NOMO-1 (cell line): ENCODE measurements around the gene ARFRP1.

Experiments used
- DNase-seq, 2 experiments: peaks; one replicate each; lab custom pipeline; 2025; ENCODE audit not compliant: unreplicated experiment in 2 of 2; lab: John Stamatoyannopoulos, UW

Gene ARFRP1, protein sequence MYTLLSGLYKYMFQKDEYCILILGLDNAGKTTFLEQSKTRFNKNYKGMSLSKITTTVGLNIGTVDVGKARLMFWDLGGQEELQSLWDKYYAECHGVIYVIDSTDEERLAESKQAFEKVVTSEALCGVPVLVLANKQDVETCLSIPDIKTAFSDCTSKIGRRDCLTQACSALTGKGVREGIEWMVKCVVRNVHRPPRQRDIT

GRCh38 chr20:63707558-63708300, at the start of gene ARFRP1, which contains the start of gene ZGPAT:
Gene ARFRP1 (minus strand): TSS chr20:63707976. CDS start chr20:63707091, 885 bp downstream.
Gene ZGPAT (plus strand): TSS chr20:63708039. CDS start chr20:63708581, 542 bp downstream.
- DNase-seq: peak; percentile 86 to 92

DNA sequence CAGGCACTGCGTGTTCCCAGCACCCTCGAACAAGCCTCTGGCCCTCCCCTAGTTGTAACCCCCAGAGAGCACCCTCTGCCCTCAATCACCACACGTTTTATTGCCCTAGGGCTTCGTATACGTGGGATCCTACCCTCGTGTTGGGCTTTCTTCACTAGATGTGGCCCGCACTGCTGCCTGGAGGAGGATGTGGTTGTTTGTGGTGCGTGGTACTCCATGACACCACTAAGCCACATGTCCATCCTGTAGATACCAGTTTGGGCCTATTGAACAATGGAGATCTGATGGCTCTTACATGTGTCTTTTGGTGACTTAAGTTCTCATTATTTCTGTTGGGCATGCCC, 48.8 kb upstream of the ARFRP1 start:
- no peak for DNase-seq

DNA sequence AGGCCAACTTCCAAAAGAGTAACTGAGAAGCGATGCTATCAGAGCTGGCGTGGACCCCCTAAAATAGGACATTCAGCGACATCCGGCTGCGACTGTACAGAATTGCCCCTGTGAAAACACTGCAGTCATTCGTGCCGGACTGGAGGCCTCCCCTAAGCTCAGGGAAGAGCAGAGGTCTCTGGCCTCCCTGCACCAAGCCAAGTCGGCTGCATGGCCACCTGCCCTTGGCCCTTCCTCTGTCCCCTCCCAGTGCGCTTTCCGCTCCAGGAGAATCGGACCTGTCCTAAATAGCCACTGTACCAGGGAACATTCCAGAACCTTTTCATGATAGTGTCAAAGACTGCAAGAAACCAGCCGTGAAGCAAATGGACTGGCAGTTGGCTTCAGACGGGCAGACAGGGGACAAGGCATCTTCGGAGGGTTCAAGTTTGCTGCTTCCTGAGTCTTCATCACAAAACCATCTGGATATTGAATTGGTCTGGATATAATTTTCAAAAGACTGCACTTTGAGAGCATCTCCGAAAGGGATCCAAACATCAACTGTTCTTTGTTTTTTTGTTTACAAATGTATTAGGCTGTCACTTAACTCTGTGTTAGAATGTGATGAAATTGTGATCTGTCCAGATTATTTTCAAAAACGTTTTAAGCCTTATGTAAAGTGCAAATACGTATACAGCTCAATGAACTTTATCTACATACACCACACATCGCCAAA, 48.3 kb upstream of the ARFRP1 start:
- DNase-seq: no peak

- DNase-seq: no peak
These were observed 46.2 kb upstream of the ARFRP1 start for GRCh38 chr20:63754008-63754407.

GRCh38 chr20:63753381-63753780, 45.6 kb upstream of the ARFRP1 start:
- DNase-seq: no peak

GRCh38 chr20:63752411-63753101, 44.8 kb upstream of the ARFRP1 start:
- no peak for DNase-seq

GRCh38 chr20:63751471-63752271, 43.9 kb upstream of the ARFRP1 start:
- no peak for DNase-seq

- DNase-seq: no peak
These were observed 43.2 kb upstream of the ARFRP1 start for GRCh38 chr20:63750807-63751470.

DNA sequence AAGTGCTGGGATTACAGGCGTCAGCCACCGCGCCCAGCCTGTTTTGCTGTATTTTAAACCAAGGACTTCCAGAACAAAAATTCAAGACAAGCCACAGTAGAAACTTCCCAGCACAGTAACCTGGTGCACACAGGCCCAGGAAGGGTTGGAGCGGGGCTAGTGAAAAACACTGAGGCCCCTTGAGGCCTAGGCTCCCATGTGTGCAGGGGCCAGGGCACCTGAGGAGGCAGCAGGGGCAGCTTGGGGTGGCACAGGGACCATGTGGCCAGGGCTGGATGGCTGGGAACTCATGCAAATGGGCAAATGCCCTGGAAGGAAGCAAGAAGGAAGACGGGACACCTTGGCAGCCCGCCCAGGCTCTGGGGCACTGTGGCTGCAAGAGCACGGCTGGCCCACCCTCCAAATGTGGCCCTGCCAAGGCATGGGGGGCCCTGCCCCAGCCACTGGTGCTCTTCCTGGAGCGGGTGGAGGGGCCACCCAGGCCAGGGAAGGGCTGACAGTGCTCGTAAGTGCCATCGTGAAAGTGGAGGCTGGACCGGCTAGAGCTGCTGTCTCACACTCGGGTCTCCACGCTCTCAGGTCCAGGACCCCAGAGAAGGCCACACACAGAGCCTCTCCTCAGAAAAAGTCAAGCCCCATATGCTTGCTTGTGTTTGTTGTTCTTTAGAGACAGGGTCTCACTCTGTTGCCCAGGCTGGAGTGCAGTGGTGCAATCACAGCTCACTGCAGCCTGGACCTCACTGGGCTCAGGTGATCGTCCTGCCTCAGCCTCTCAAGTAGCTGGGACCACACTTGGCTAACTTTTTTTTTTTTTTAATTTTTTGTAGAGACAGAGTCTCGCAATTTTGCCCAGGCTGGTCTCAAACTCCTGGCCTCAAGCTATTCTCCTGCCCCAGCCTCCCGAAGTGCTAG, 42.1 kb upstream of the ARFRP1 start:
- DNase-seq: no peak

- no peak for DNase-seq
These were observed 41.1 kb upstream of the ARFRP1 start for GRCh38 chr20:63748934-63749270.

DNA sequence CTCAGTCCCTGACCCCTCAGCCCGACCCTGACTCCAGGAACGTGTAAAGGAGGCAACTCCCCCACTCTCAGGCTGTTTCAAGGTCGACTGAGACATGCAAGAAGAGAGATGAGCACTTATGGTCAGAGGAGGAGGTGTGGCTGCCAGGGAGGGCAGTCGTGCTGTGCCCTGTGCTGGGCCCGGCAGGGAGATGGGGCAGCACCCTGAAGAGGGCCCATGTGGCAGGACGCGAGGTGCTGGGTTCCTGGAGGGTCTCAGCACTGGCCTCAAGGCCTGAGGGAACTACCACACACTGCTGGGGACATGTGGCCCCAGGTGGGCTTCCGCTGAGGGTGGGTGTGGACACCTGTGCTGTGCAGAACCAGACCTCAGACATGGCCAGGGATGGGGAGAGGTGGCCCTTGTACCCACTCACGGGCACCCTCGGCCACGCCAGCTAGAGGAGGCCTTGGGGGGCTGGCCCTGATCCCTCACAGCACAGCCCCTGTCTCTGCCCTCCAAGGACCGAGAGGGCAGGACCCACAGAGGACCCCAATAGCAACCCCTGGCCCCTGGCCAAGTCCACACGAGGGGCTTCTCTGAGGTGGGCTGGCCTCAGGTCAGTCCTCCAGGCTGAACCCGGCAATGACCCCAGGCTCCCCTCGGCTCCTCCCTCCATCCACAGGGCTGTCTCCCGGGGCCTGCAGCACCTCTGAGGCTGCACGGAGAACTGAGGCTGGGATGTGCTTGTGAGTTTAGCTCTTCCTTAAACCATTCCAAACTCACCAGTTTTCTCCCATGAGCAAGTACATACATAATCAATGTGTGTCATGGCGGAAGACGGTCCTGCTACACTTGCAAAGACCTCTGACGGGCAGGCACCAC, 40.5 kb upstream of the ARFRP1 start:
- no peak for DNase-seq

GRCh38 chr20:63747622-63748069, 39.9 kb upstream of the ARFRP1 start:
- no peak for DNase-seq

DNA sequence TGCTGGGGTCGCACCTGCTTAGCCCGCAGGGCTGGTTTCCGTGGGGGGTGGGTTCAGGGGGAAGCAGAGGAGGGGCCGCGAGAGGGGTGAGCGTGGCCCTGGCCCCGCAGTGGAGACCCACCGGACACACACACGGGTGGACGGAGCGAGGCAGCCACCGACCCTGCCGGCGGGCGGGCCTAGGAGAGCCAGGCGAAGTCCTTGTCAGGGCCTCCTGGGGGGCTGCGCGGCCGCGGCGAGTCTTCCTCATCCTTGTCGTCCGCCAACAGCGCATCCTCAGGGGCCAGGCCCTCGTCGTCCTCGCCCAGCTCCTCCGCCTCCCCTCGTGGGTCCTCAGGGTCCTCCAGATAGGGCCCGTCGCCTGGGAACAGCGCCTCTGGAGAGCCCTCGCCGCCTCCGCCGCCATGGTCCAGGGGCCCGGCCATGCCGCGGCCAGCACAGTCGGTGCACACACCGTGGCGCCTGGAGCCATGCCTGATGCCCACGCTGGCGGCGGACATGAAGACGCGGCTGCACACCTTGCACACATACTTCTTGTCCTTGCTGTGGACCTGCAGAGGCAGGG, 39.1 kb upstream of the ARFRP1 start:
- DNase-seq: no peak

DNA sequence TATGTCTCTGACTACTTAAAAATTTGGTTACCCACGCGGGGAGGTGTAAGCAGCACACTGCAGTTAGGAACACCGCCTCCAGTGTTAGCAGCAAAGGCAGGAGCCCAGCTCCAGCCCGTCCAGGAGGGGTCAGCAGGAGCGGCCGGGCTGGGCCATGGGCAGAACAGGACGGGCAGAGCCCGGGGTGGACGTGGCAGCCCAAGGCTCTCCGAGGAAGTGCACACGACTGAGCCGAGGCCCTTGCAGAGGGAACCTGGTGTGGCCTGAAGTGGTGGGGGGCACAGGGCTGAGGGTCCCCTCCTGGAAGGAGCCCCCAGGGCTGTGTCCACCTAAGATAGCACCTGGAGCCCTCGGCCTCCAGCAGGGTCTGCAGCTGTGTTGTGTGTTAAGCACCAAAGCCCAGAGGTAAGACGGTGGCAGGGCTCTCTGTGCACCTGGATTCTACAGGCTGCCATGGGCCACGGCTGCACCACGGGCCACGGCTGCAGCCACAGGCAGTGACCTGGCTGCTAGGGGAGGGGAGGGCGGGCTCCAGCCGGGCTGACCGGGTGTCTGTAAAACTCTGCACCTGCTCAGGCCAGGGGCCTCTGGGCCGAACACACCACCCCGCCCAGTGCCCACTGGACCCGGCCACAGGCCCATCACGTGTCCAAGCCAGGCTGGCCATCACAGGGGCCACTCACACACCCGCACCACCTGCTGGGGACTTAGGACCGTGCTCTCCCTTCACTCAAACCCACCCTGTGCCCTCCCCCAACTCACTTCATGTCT, 38.4 kb upstream of the ARFRP1 start:
- no peak for DNase-seq

- no peak for DNase-seq
These were observed 37.6 kb upstream of the ARFRP1 start for GRCh38 chr20:63745424-63745805.

- DNase-seq: no peak
These were observed 37.0 kb upstream of the ARFRP1 start for GRCh38 chr20:63744574-63745423.
